WTC11 (cell line): ENCODE results near the gene ATG14.

Experiments used
- AFF4 ChIP-seq: sonication (generic); formaldehyde crosslinking; IDR thresholded peaks from 2 replicates; pipeline ENCODE4 v1.8.1; 2023; ENCODE audit warnings: mild to moderate bottlenecking, missing genetic modification reagents, borderline replicate concordance
- CTCF ChIP-seq: fragments of 200-600 bp; IDR thresholded peaks from 2 replicates; pipeline ENCODE4 v1.8.0; 2022; ENCODE audit warnings: antibody characterized with exemption
- E2F1 ChIP-seq: sonication (generic); formaldehyde crosslinking; IDR thresholded peaks from 2 replicates; pipeline ENCODE4 v1.8.0; 2022; ENCODE audit warnings: mild to moderate bottlenecking, missing genetic modification reagents
- FOXJ3 ChIP-seq: sonication (generic); formaldehyde crosslinking; IDR thresholded peaks from 2 replicates; pipeline ENCODE4 v1.9.0; 2021; ENCODE audit warnings: missing genetic modification reagents, mild to moderate bottlenecking, borderline replicate concordance
- MAX ChIP-seq: sonication (generic); formaldehyde crosslinking; IDR thresholded peaks from 2 replicates; pipeline ENCODE4 v1.8.0; 2022; ENCODE audit warnings: mild to moderate bottlenecking, missing genetic modification reagents
- ZNF281 ChIP-seq: sonication (generic); formaldehyde crosslinking; IDR thresholded peaks from 2 replicates; pipeline ENCODE4 v1.8.0; 2023; ENCODE audit warnings: mild to moderate bottlenecking, missing genetic modification reagents

- TF ChIP-seq E2F1 (no peak), ZNF281 (CRISPR knock-in tag) (no peak), AFF4 (CRISPR knock-in tag) (no peak), MAX (no peak), CTCF (no peak), FOXJ3 (CRISPR knock-in tag) (no peak)
Measured at GRCh38 chr14:55450124-55450523, 38.5 kb upstream of the ATG14 start.
